ENCODE measurements around the gene CALR.
A peak's percentile ranks its signal among the peaks of the same experiment; 100 is the strongest.

CALR gene

DNA sequence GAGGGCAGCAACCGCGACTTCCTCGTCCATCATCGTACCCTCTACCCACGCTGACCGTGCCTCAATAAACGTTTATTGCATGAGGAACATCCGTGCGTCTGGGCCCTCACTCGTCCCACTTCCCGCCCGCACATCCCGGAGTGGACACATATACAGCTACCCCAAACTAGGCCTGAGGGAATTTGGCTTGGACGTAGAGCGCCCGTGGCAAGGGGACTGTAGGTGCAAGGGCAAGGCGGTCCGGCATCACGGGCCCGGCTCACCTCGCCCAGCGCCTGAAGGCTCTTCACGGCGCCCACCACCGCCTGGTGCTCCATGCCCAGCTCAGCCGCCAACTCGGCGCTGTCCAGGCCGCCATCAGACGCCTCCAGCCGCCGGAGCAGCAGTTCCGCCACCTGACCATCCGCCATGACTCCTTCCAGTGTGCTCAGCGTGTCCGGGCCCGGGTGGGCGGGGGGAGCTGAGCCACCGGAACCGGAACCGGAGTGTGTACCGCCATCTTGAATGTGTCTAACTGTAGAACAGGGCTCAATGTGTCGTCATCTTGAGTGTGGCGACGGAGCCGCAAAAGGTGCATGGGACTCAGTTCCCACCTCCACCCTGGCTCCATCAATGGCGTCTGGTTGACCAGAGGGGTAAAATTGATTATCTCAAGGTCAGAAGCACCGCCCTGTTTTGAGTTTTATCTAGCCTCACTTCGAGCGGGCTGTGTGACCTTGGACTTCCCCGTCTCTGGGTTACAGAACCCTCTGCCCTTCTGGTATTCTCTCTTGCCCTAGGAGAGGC, 4.9 kb upstream of the CALR start, which contains the start of gene FARSA:
Gene FARSA (minus strand): TSS at position 425 of the 786 bp plus-strand sequence. CDS start 15 bp downstream, at position 410.
- Histone ChIP-seq H3K36me3 (ENCODE audit: control insufficient read depth in 5 of 5, insufficient read depth in 5 of 5, low read length in 5 of 5) (peaks cover 3 to 24% (median 20%) of the 10 kb centered on the region in 5 donors), H3K9me3 (ENCODE audit: control insufficient read depth in 5 of 5, low read length in 5 of 5) (no peaks in the 10 kb centered on the region), H3K4me3 (ENCODE audit: low read depth in 1 of 5, low read length in 5 of 5) (peak within 1 kb of the TSS; percentile 93 to 100 (median 99)), H3K4me1 (ENCODE audit: control insufficient read depth in 5 of 5, insufficient read depth in 5 of 5, low read length in 5 of 5) (peaks cover 10 to 33% (median 27%) of the 10 kb centered on the region in 5 donors), H3K27me3 (ENCODE audit: control insufficient read depth in 5 of 5, insufficient read depth in 4 of 5, low read length in 5 of 5) (no peaks in the 10 kb centered on the region), H3K9ac (ENCODE audit: low read length in 5 of 5) (peak within 1 kb of the TSS; percentile 80 to 94 (median 87)), H3K27ac (ENCODE audit: low read depth, low read length) (peak within 1 kb of the TSS; percentile 74)

DNA sequence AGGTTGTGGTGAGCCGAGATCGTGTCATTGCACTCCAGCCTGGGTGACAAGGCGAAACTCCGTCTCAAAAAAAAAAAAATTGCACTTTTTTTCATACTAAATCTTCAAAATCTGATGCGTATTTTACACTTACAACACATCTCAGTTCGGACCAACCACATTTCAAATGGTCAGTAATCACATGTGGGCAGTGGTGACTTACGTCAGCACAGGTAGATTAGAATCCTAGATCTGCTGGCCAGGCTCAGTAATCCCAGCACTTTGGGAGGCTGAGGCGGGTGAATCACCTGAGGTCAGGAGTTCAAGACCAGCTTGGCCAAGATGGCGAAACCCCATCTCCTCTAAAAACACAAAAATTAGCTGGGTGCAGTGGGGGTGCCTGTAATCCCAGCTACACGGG, 3.3 kb upstream of the CALR start:
- Histone ChIP-seq H3K27ac (ENCODE audit: low read depth, low read length) (no peak overlapping the region), H3K4me1 (ENCODE audit: control insufficient read depth in 5 of 5, insufficient read depth in 5 of 5, low read length in 5 of 5) (peaks cover 13 to 49% (median 41%) of the 10 kb centered on the region in 5 donors)

DNA sequence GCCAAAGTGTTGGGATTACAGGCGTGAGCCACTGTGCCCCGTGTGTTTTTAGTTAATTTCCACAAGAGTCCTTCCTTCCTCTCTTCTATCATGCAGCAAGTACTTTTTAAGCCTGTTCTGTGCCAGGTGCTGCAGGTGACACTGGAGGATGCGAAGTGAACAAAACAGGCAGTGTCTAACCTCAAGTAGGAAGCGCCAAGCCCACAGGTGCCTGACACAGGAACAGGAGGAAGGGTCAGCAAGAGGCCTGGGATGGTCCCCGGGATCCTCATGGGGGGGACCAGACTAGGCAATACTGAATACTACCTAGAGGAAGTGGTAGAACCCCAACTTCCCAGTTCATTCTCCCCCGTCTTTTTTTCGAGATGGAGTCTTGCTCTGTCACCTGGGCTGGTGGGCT, 1.8 kb upstream of the CALR start:
- H3K9me3 ChIP-seq (ENCODE audit: control insufficient read depth in 5 of 5, low read length in 5 of 5), result no peaks in the 10 kb centered on the region
- H3K27me3 ChIP-seq (ENCODE audit: control insufficient read depth in 5 of 5, insufficient read depth in 4 of 5, low read length in 5 of 5), result no peaks in the 10 kb centered on the region
- H3K4me1 ChIP-seq (ENCODE audit: control insufficient read depth in 5 of 5, insufficient read depth in 5 of 5, low read length in 5 of 5), result peaks cover 16 to 61% (median 51%) of the 10 kb centered on the region in 5 donors
- H3K9ac ChIP-seq (ENCODE audit: low read length in 5 of 5), result no peak overlapping the region
- H3K4me3 ChIP-seq (ENCODE audit: low read depth in 1 of 5, low read length in 5 of 5), result no peak overlapping the region
- no peak overlapping the region for H3K27ac ChIP-seq (ENCODE audit: low read depth, low read length)
- peaks cover 0 to 23% (median 18%) of the 10 kb centered on the region in 5 donors for H3K36me3 ChIP-seq (ENCODE audit: control insufficient read depth in 5 of 5, insufficient read depth in 5 of 5, low read length in 5 of 5)

More for the DNA sequence above, 3.3 kb upstream of the CALR start:
- Histone ChIP-seq H3K9ac (ENCODE audit: low read length in 5 of 5) (no peak overlapping the region), H3K36me3 (ENCODE audit: control insufficient read depth in 5 of 5, insufficient read depth in 5 of 5, low read length in 5 of 5) (peaks cover 0 to 13% (median 10%) of the 10 kb centered on the region in 5 donors), H3K4me3 (ENCODE audit: low read depth in 1 of 5, low read length in 5 of 5) (no peak overlapping the region), H3K9me3 (ENCODE audit: control insufficient read depth in 5 of 5, low read length in 5 of 5) (no peaks in the 10 kb centered on the region), H3K27me3 (ENCODE audit: control insufficient read depth in 5 of 5, insufficient read depth in 4 of 5, low read length in 5 of 5) (no peaks in the 10 kb centered on the region)

DNA sequence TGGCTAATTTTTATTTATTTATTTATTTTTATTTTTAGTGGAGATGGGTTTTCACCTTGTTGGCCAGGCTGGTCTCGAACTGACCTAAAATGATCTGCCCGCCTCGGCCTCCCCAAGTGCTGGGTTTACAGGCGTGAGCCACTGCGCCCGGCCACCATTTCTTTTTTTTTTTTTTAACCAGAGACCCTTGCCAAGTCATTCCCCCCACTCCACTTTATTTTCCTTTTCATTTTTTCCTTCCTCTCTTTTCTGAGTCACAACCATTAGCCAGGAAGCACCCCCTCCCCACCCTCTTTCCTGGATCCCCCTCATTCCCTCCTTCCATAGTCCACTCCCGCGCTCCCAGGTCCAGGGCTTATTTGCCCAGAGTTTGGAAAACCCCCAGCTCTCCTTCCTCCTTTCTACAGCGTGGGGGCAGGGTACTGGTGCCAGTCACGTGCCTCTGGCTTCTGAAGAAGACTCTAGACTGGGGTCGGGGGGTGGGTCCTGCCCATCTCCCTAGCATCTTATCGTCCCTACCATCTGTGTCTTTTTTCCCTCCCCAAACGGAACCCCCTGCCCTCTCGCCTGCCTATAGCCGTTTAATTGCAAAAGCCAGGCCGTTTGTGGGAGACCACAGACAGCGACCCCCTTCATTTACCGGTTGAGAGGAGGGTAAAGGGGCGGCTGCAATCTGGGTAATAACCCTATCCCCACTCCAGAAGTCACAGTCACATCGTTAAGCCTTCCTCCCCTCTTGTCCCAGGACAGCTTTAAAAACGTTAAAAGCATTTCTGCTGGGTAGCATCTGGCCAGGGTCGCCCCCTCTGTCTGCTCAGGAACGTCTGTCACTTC, 1.1 kb upstream of the CALR start:
- peaks cover 15 to 59% (median 49%) of the 10 kb centered on the region in 5 donors for H3K4me1 ChIP-seq (ENCODE audit: control insufficient read depth in 5 of 5, insufficient read depth in 5 of 5, low read length in 5 of 5)
- H3K36me3 ChIP-seq (ENCODE audit: control insufficient read depth in 5 of 5, insufficient read depth in 5 of 5, low read length in 5 of 5), result peaks cover 0 to 31% (median 24%) of the 10 kb centered on the region in 5 donors
- H3K4me3 ChIP-seq (ENCODE audit: low read depth in 1 of 5, low read length in 5 of 5), result peak overlapping the region; percentile 64 to 99 (median 76)
- peak overlapping the region; percentile 86 for H3K27ac ChIP-seq (ENCODE audit: low read depth, low read length)
- H3K9me3 ChIP-seq (ENCODE audit: control insufficient read depth in 5 of 5, low read length in 5 of 5), result no peaks in the 10 kb centered on the region
- peak overlapping the region in 4 of 5 donors; percentile 8 to 74 (median 57) for H3K9ac ChIP-seq (ENCODE audit: low read length in 5 of 5)
- no peaks in the 10 kb centered on the region for H3K27me3 ChIP-seq (ENCODE audit: control insufficient read depth in 5 of 5, insufficient read depth in 4 of 5, low read length in 5 of 5)

DNA sequence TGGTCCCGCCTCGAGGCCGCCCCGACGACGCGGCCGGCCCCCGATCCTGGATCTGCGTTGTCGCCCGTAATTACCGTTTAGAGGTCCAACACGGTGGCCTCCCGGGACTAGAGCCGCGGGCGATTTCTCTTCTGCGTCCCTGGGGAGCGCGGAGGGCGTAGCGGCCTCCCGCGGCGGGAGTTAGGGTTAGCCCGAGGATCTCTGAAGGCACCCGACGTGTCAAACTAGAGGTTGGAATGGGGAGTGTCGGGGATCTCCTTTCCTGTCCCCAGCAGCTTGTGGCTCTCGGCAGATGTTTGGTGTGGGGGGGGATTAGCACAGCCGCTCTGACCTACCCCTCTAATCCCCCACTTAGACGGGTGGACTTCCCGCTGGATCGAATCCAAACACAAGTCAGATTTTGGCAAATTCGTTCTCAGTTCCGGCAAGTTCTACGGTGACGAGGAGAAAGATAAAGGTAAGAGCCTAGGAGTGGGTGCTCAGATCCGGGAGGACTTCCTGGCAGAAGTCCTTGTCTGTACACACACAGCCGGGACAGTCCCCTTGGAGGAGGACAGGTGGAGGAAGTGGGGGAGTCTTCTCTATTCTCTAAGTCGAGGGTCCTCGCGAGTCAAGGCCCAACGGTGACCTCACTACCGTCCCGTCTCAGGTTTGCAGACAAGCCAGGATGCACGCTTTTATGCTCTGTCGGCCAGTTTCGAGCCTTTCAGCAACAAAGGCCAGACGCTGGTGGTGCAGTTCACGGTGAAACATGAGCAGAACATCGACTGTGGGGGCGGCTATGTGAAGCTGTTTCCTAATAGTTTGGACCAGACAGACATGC, 581 bp downstream of the CALR start:
- H3K4me1 ChIP-seq (ENCODE audit: control insufficient read depth in 5 of 5, insufficient read depth in 5 of 5, low read length in 5 of 5), result peaks cover 7 to 45% (median 36%) of the 10 kb centered on the region in 5 donors

DNA sequence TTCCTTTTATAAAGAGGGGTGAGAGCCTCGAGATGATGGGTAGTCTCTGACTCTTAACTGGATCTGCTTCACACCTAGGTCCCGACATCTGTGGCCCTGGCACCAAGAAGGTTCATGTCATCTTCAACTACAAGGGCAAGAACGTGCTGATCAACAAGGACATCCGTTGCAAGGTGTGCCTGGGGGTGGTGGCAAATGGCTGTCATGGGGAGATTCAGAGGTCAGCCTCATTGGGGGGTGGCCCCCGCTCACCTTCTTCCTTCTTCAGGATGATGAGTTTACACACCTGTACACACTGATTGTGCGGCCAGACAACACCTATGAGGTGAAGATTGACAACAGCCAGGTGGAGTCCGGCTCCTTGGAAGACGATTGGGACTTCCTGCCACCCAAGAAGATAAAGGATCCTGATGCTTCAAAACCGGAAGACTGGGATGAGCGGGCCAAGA, 1.6 kb downstream of the CALR start:
- peak overlapping the region; percentile 86 for H3K27ac ChIP-seq (ENCODE audit: low read depth, low read length)
- H3K4me3 ChIP-seq (ENCODE audit: low read depth in 1 of 5, low read length in 5 of 5), result peak overlapping the region in 4 of 5 donors; percentile 76 to 99 (median 92)
- H3K9me3 ChIP-seq (ENCODE audit: control insufficient read depth in 5 of 5, low read length in 5 of 5), result no peaks in the 10 kb centered on the region
- peak overlapping the region in 4 of 5 donors; percentile 29 to 98 (median 94) for H3K9ac ChIP-seq (ENCODE audit: low read length in 5 of 5)
- H3K36me3 ChIP-seq (ENCODE audit: control insufficient read depth in 5 of 5, insufficient read depth in 5 of 5, low read length in 5 of 5), result peaks cover 0 to 55% (median 41%) of the 10 kb centered on the region in 5 donors
- H3K4me1 ChIP-seq (ENCODE audit: control insufficient read depth in 5 of 5, insufficient read depth in 5 of 5, low read length in 5 of 5), result peaks cover 6 to 42% (median 35%) of the 10 kb centered on the region in 5 donors
- H3K27me3 ChIP-seq (ENCODE audit: control insufficient read depth in 5 of 5, insufficient read depth in 4 of 5, low read length in 5 of 5), result no peaks in the 10 kb centered on the region

More for the DNA sequence above, 581 bp downstream of the CALR start:
- peak overlapping the region; percentile 76 to 99 (median 93) for H3K4me3 ChIP-seq (ENCODE audit: low read depth in 1 of 5, low read length in 5 of 5)
- no peaks in the 10 kb centered on the region for H3K27me3 ChIP-seq (ENCODE audit: control insufficient read depth in 5 of 5, insufficient read depth in 4 of 5, low read length in 5 of 5)
- H3K9me3 ChIP-seq (ENCODE audit: control insufficient read depth in 5 of 5, low read length in 5 of 5), result no peaks in the 10 kb centered on the region
- H3K9ac ChIP-seq (ENCODE audit: low read length in 5 of 5), result peak overlapping the region; percentile 81 to 98 (median 93)
- peak overlapping the region; percentile 86 for H3K27ac ChIP-seq (ENCODE audit: low read depth, low read length)
- peaks cover 0 to 45% (median 36%) of the 10 kb centered on the region in 5 donors for H3K36me3 ChIP-seq (ENCODE audit: control insufficient read depth in 5 of 5, insufficient read depth in 5 of 5, low read length in 5 of 5)

DNA sequence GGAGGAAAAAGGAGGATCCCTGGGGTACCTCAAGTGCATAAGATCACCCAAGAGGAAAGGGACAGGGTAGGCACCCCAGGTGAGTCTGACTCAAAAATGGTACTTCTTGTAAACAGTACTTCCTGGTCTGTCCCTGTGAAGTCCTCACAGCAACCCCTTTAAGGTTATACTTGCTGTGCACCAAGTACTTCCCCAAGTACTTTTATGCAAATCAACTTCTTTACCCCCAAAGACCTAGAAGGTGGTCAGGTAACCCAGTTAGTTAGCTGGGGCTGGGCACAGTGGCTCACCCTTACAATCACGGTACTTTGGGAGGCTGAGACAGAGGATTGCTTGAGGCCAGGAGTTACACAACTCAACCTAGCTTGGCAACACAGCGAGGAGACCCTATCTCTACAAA, 2.5 kb downstream of the CALR start:
- peak overlapping the region; percentile 86 for H3K27ac ChIP-seq (ENCODE audit: low read depth, low read length)
- H3K27me3 ChIP-seq (ENCODE audit: control insufficient read depth in 5 of 5, insufficient read depth in 4 of 5, low read length in 5 of 5), result no peaks in the 10 kb centered on the region
- H3K36me3 ChIP-seq (ENCODE audit: control insufficient read depth in 5 of 5, insufficient read depth in 5 of 5, low read length in 5 of 5), result peaks cover 0 to 55% (median 41%) of the 10 kb centered on the region in 5 donors
- H3K9ac ChIP-seq (ENCODE audit: low read length in 5 of 5), result peak overlapping the region in 1 of 5 donors; percentile 98
- H3K9me3 ChIP-seq (ENCODE audit: control insufficient read depth in 5 of 5, low read length in 5 of 5), result no peaks in the 10 kb centered on the region
- H3K4me1 ChIP-seq (ENCODE audit: control insufficient read depth in 5 of 5, insufficient read depth in 5 of 5, low read length in 5 of 5), result peaks cover 6 to 42% (median 35%) of the 10 kb centered on the region in 5 donors
- H3K4me3 ChIP-seq (ENCODE audit: low read depth in 1 of 5, low read length in 5 of 5), result peak overlapping the region in 1 of 5 donors; percentile 93

DNA sequence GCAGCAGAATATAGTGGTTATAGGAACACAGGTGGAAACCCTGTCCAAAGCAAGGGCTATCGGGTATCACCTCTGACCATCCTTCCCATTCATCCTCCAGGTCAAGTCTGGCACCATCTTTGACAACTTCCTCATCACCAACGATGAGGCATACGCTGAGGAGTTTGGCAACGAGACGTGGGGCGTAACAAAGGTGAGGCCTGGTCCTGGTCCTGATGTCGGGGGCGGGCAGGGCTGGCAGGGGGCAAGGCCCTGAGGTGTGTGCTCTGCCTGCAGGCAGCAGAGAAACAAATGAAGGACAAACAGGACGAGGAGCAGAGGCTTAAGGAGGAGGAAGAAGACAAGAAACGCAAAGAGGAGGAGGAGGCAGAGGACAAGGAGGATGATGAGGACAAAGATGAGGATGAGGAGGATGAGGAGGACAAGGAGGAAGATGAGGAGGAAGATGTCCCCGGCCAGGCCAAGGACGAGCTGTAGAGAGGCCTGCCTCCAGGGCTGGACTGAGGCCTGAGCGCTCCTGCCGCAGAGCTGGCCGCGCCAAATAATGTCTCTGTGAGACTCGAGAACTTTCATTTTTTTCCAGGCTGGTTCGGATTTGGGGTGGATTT, 5.1 kb downstream of the CALR start:
- no peaks in the 10 kb centered on the region for H3K27me3 ChIP-seq (ENCODE audit: control insufficient read depth in 5 of 5, insufficient read depth in 4 of 5, low read length in 5 of 5)
- H3K4me1 ChIP-seq (ENCODE audit: control insufficient read depth in 5 of 5, insufficient read depth in 5 of 5, low read length in 5 of 5), result peaks cover 12 to 49% (median 39%) of the 10 kb centered on the region in 5 donors
- no peak overlapping the region for H3K4me3 ChIP-seq (ENCODE audit: low read depth in 1 of 5, low read length in 5 of 5)
- peaks cover 0 to 66% (median 53%) of the 10 kb centered on the region in 5 donors for H3K36me3 ChIP-seq (ENCODE audit: control insufficient read depth in 5 of 5, insufficient read depth in 5 of 5, low read length in 5 of 5)
- H3K27ac ChIP-seq (ENCODE audit: low read depth, low read length), result no peak overlapping the region
- no peaks in the 10 kb centered on the region for H3K9me3 ChIP-seq (ENCODE audit: control insufficient read depth in 5 of 5, low read length in 5 of 5)
- no peak overlapping the region for H3K9ac ChIP-seq (ENCODE audit: low read length in 5 of 5)
